Retinal pigment epithelial cell (primary cell): Measurements from ENCODE around the gene SLC29A2.
A peak's percentile ranks its signal among the peaks of the same experiment; 100 is the strongest.

Source experiments
- DNase-seq: peaks from one replicate; pipeline ENCODE4 v3.0.0-alpha.2; 2010; ENCODE audit warnings: low read depth
- H3K4me3 ChIP-seq: 2 replicates; pipeline ENCODE4 v1.5.1; 2011; ENCODE audit warnings: mild to moderate bottlenecking, low read length, control low read depth, moderate library complexity
- TF ChIP-seq, protein P1 (sequence below): conservative IDR thresholded peaks from 2 replicates; pipeline ENCODE4 v1.5.1; 2011; ENCODE audit warnings: low read depth, low read length, control low read depth, inconsistent platforms

Gene SLC29A2

GRCh38 chr11:66365166-66365565, 6.4 kb downstream of the SLC29A2 start:
- no peak for DNase-seq
- TF ChIP-seq, protein P1, sequence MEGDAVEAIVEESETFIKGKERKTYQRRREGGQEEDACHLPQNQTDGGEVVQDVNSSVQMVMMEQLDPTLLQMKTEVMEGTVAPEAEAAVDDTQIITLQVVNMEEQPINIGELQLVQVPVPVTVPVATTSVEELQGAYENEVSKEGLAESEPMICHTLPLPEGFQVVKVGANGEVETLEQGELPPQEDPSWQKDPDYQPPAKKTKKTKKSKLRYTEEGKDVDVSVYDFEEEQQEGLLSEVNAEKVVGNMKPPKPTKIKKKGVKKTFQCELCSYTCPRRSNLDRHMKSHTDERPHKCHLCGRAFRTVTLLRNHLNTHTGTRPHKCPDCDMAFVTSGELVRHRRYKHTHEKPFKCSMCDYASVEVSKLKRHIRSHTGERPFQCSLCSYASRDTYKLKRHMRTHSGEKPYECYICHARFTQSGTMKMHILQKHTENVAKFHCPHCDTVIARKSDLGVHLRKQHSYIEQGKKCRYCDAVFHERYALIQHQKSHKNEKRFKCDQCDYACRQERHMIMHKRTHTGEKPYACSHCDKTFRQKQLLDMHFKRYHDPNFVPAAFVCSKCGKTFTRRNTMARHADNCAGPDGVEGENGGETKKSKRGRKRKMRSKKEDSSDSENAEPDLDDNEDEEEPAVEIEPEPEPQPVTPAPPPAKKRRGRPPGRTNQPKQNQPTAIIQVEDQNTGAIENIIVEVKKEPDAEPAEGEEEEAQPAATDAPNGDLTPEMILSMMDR: no peak
- H3K4me3 ChIP-seq: no peak overlapping the region

GRCh38 chr11:66363805-66364535, 7.6 kb downstream of the SLC29A2 start:
- no peak overlapping the region for H3K4me3 ChIP-seq
- DNase-seq: no peak
- TF ChIP-seq, protein P1: peak; percentile 78

GRCh38 chr11:66363187-66363601, 8.4 kb downstream of the SLC29A2 start:
- TF ChIP-seq, protein P1: no peak
- DNase-seq: no peak
- H3K4me3 ChIP-seq: no peak overlapping the region

DNA sequence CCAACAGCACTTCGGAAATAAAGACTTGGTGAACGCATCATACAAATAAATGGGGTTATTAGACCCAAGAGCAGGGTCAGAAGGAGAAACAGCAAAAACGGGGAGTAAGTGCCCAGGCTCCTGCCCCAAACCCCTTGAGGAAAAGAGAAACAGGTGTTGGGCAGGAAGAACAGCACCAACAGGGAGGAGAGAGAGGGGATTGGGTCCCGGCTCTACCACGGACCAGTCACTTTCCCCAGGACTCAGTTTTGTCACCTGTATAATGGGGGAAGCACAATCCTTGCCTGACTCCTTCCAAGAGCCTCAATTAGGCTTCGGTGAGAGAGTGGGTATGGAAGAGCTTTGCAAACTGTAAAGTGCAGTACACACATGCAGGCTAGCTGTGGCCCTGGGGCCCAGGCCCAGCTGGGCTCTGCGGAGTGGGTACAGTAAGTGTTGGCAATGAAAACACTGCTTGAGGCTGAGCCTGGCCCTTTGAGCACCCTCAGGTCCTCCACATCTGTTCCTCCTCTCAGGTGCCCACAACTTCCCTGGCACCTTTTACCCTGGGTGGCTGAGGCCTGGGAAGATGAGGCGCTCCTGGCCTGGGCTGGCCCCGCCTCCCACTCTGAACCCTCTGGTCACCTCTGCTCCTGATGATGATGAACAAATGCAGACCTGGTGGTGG, 8.9 kb downstream of the SLC29A2 start:
- DNase-seq: no peak
- TF ChIP-seq, protein P1: no peak
- no peak overlapping the region for H3K4me3 ChIP-seq

- H3K4me3 ChIP-seq: no peak overlapping the region
- TF ChIP-seq, protein P1: no peak
- DNase-seq: no peak
These were observed 10.0 kb downstream of the SLC29A2 start for GRCh38 chr11:66361502-66361941.

- TF ChIP-seq, protein P1: no peak
- DNase-seq: no peak
- H3K4me3 ChIP-seq: no peak overlapping the region
These were observed 11.0 kb downstream of the SLC29A2 start for GRCh38 chr11:66360406-66361073.
